DOHH2 (cell line): ENCODE data around the gene BCL2L11.

Source experiments
- H3F3A ChIP-seq: fragments of 200-600 bp; sonication (generic), shearing (Covaris generic); 2 replicates; pipeline ENCODE4 v1.6.0; 2016; ENCODE audit warnings: antibody characterized with exemption, mild to moderate bottlenecking; ENCODE audit not compliant: control insufficient read depth, insufficient read depth
- H3K27ac ChIP-seq: fragments of 200-600 bp; sonication (generic); 2 replicates; pipeline ENCODE4 v1.5.1; 2014; ENCODE audit warnings: low read depth, mild to moderate bottlenecking, low read length, moderate library complexity
- H3K27me3 ChIP-seq: fragments of 200-600 bp; sonication (generic); 2 replicates; pipeline ENCODE4 v1.6.1; 2014; ENCODE audit warnings: mild to moderate bottlenecking, low read length, mixed read lengths; ENCODE audit not compliant: control insufficient read depth
- H3K36me3 ChIP-seq: fragments of 200-600 bp; sonication (generic); 2 replicates; pipeline ENCODE4 v1.6.1; 2014; ENCODE audit warnings: mild to moderate bottlenecking, low read length, moderate library complexity, mixed read lengths; ENCODE audit not compliant: control insufficient read depth
- H3K4me1 ChIP-seq: fragments of 200-600 bp; sonication (generic); 2 replicates; pipeline ENCODE4 v1.6.1; 2014; ENCODE audit warnings: mild to moderate bottlenecking, low read length, mixed read lengths; ENCODE audit not compliant: control insufficient read depth
- H3K4me2 ChIP-seq: fragments of 200-600 bp; sonication (generic); 2 replicates; pipeline ENCODE4 v1.6.0; 2014; ENCODE audit warnings: mild to moderate bottlenecking, low read length, moderate library complexity
- H3K4me3 ChIP-seq: fragments of 200-600 bp; sonication (generic); 2 replicates; pipeline ENCODE4 v1.5.1; 2014; ENCODE audit warnings: mild to moderate bottlenecking, low read length, mixed read lengths
- H3K79me2 ChIP-seq: fragments of 200-600 bp; sonication (generic); 2 replicates; pipeline ENCODE4 v1.6.1; 2014; ENCODE audit warnings: mild to moderate bottlenecking, low read length, mixed read lengths; ENCODE audit not compliant: control insufficient read depth
- H3K9me2 ChIP-seq: fragments of 200-600 bp; sonication (generic); replicated peaks from 2 replicates; pipeline ENCODE4 v1.6.1; 2014; ENCODE audit warnings: mild to moderate bottlenecking, low read length, mixed read lengths; ENCODE audit not compliant: control insufficient read depth
- H3K9me3 ChIP-seq: fragments of 200-600 bp; sonication (generic); 2 replicates; pipeline ENCODE4 v1.6.1; 2014; ENCODE audit warnings: antibody characterized with exemption, low read length, mixed read lengths; ENCODE audit not compliant: control insufficient read depth, insufficient read depth
- H4K20me1 ChIP-seq: fragments of 200-600 bp; sonication (generic); 2 replicates; pipeline ENCODE4 v1.6.0; 2014; ENCODE audit warnings: low read depth, mild to moderate bottlenecking, antibody characterized with exemption, low read length, moderate library complexity; ENCODE audit not compliant: control insufficient read depth, insufficient read depth
- EZH2phosphoT487 ChIP-seq: fragments of 200-600 bp; sonication (generic); IDR thresholded peaks from 2 replicates; pipeline ENCODE4 v1.6.1; 2017; ENCODE audit warnings: borderline replicate concordance, mild to moderate bottlenecking, antibody characterized with exemption, low read length, moderate library complexity, mixed read lengths
- TF ChIP-seq, protein P1 (sequence below): fragments of 200-600 bp; sonication (generic); IDR thresholded peaks from one replicate; pipeline ENCODE4 v1.5.1; 2014; ENCODE audit warnings: antibody characterized with exemption, mild to moderate bottlenecking, low read depth, low read length; ENCODE audit not compliant: poor library complexity, severe bottlenecking

BCL2L11 gene

DNA sequence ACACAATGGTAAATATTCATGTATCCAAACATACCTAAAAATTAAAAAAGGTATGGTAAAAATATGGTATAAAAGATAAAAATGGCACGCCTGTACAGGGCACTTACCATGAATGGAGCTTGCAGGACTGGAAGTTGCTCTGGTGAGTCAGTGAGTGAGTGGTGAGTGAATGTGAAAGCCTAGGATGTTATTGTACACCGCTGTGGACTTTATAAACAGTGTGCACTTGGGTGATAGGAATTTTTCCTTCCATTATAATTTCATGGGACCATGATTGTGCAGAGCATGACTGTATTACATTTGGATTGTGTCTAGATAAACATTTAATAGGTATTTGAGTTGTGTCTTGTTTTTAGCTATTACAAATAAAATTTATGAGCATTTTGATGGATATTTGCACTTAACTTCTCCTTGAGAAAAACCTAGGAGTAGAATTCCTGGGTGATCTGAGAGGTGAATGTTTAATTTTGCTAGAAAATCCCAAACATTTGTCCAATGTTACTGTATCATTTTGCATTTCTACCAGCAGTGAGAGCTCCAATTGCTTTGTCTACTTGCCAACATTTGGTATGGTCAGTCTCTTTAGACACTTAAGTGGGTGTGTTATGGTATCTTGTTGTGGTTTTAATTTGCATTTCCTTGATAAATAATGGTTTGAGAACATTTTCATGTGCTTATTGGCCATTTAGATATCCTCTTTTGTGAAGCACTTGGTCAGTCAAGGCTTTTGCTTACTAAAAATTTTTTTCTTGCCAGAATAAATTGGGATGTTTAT lies 81.7 kb downstream of the BCL2L11 start:
- no peaks in the 10 kb centered on the region for H3F3A ChIP-seq
- no peak for TF ChIP-seq EZH2phosphoT487
- TF ChIP-seq, protein P1, sequence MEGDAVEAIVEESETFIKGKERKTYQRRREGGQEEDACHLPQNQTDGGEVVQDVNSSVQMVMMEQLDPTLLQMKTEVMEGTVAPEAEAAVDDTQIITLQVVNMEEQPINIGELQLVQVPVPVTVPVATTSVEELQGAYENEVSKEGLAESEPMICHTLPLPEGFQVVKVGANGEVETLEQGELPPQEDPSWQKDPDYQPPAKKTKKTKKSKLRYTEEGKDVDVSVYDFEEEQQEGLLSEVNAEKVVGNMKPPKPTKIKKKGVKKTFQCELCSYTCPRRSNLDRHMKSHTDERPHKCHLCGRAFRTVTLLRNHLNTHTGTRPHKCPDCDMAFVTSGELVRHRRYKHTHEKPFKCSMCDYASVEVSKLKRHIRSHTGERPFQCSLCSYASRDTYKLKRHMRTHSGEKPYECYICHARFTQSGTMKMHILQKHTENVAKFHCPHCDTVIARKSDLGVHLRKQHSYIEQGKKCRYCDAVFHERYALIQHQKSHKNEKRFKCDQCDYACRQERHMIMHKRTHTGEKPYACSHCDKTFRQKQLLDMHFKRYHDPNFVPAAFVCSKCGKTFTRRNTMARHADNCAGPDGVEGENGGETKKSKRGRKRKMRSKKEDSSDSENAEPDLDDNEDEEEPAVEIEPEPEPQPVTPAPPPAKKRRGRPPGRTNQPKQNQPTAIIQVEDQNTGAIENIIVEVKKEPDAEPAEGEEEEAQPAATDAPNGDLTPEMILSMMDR = no peak
- H3K27me3 ChIP-seq = no peaks in the 10 kb centered on the region
- H3K79me2 ChIP-seq = no peaks in the 10 kb centered on the region
- no peaks in the 10 kb centered on the region for H3K9me2 ChIP-seq
- H4K20me1 ChIP-seq = no peaks in the 10 kb centered on the region
- H3K4me2 ChIP-seq = no peak overlapping the region
- no peaks in the 10 kb centered on the region for H3K9me3 ChIP-seq
- no peaks in the 10 kb centered on the region for H3K36me3 ChIP-seq
- H3K27ac ChIP-seq = no peak overlapping the region
- H3K4me3 ChIP-seq = no peak overlapping the region
- peaks cover 32% of the 10 kb centered on the region for H3K4me1 ChIP-seq

DNA sequence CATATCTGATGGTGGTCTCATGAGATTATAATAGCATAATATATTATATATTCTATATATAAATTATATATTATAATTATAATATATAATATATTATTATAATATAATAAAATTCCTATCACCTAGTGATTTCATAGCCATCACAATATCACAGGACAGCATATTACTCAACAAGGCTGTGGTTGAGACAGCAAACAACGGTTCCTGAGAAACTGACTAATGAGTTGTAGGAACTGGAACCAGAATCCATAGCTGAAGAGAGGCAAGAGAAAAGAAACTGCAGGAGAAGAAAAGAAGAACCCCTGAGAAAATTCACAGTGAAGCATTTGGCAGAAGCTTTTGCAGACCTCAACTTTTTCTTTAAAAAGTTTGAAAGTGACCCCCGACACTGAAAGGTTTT lies 84.0 kb downstream of the BCL2L11 start:
- no peaks in the 10 kb centered on the region for H3K36me3 ChIP-seq
- H4K20me1 ChIP-seq = no peaks in the 10 kb centered on the region
- no peaks in the 10 kb centered on the region for H3K27me3 ChIP-seq
- H3K79me2 ChIP-seq = no peaks in the 10 kb centered on the region
- H3K4me2 ChIP-seq = no peak overlapping the region
- H3F3A ChIP-seq = no peaks in the 10 kb centered on the region
- no peak overlapping the region for H3K27ac ChIP-seq
- H3K4me1 ChIP-seq = peaks cover 40% of the 10 kb centered on the region
- TF ChIP-seq, protein P1 = no peak
- TF ChIP-seq EZH2phosphoT487 = no peak
- H3K9me3 ChIP-seq = no peaks in the 10 kb centered on the region
- no peaks in the 10 kb centered on the region for H3K9me2 ChIP-seq
- no peak overlapping the region for H3K4me3 ChIP-seq

DNA sequence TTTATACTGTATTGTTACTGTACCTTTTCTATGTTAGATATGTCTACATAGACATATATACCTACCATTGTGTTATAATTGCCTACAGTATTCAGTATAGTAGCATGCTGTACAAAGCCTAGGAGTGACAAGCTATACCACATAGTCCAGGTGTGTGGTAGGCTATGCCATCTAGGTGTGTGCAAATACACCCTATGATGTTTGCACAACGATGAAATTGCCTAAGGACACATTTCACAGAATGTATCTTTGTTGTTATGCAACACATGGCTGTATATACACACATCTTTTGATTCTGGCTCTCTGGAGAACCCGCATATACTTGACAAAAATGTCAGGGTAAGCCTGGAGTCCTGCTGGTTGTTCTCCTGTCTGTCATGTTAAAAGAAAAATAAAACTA lies 85.1 kb downstream of the BCL2L11 start:
- Histone ChIP-seq H3K79me2 (no peaks in the 10 kb centered on the region), H3K9me3 (no peaks in the 10 kb centered on the region), H3F3A (no peaks in the 10 kb centered on the region), H3K27me3 (no peaks in the 10 kb centered on the region), H3K4me3 (no peak overlapping the region), H3K27ac (no peak overlapping the region), H4K20me1 (no peaks in the 10 kb centered on the region), H3K4me1 (peaks cover 51% of the 10 kb centered on the region), H3K4me2 (no peak overlapping the region), H3K36me3 (no peaks in the 10 kb centered on the region), H3K9me2 (no peaks in the 10 kb centered on the region)
- no peak for TF ChIP-seq EZH2phosphoT487
- TF ChIP-seq, protein P1 = no peak
